Stimulated activated naive B cell treated with anti-CD40 and anti-IgM and Interleukin-4, amounts not matched to agents 10 μg/mL and 1 μg/mL and 100 μg/mL, for 72 hours (primary cell): ENCODE measurements around the gene TFIP11.
A peak's percentile ranks its signal among the peaks of the same experiment; 100 is the strongest.

ENCODE experiments used
- ATAC-seq, 2 donors: fragments of 150-1000 bp; cut with Tn5 transposase; replicated peaks; 2 replicates each; pipeline ENCODE4 v1.10.0; 2021; ENCODE audit warnings: moderate library complexity in 1 of 2
- DNase-seq: peaks from one replicate; pipeline ENCODE4 v3.0.0; 2021
- H3K27ac Mint-ChIP-seq: one replicate; pipeline ENCODE4 v1.8.0; 2022; ENCODE audit warnings: mild to moderate bottlenecking, mixed read lengths
- H3K27me3 Mint-ChIP-seq, 2 donors: one replicate each; pipeline ENCODE4 v1.8.0; 2022; ENCODE audit warnings: mixed read lengths in 2 of 2
- H3K36me3 Mint-ChIP-seq, 2 donors: one replicate each; pipeline ENCODE4 v1.8.0; 2022; ENCODE audit warnings: mixed read lengths in 2 of 2, mild to moderate bottlenecking in 1 of 2
- H3K4me1 Mint-ChIP-seq, 2 donors: one replicate each; pipeline ENCODE4 v1.8.0; 2022; ENCODE audit warnings: mixed read lengths in 2 of 2, mild to moderate bottlenecking in 1 of 2
- H3K4me3 Mint-ChIP-seq, 2 donors: one replicate each; pipeline ENCODE4 v1.8.0; 2022; ENCODE audit warnings: mild to moderate bottlenecking in 2 of 2, mixed read lengths in 2 of 2, moderate library complexity in 1 of 2
- H3K9me3 Mint-ChIP-seq, 2 donors: one replicate each; pipeline ENCODE4 v1.8.0; 2022; ENCODE audit warnings: mixed read lengths in 2 of 2, mild to moderate bottlenecking in 1 of 2

Gene TFIP11

DNA sequence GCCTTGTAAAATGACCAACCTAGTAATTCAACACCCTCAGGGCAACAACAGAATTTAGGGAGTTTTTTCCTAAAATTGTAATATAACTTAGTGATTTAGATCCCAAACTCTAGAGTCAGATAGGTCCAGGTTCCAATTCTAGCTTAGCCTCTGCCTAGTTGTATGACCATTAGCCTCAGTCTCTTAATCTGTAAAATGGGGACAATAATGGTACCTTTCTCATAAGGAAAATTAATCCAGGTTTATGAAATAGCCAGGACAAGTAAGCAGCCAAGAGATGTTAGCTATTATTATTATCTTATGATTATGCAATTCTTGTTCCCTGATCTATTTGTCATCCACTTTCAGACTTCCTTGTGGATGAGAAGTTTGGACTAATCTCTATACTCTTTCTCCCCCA lies 4.1 kb downstream of the TFIP11 start:
- Mint-ChIP-seq H3K36me3 (peaks cover 31 to 37% of the 10 kb centered on the region in 2 donors), H3K9me3 (no peaks in the 10 kb centered on the region), H3K27ac (no peak overlapping the region), H3K4me1 (peaks cover 22 to 38% of the 10 kb centered on the region in 2 donors), H3K27me3 (no peaks in the 10 kb centered on the region), H3K4me3 (no peak overlapping the region)
- ATAC-seq = no peak
- no peak for DNase-seq

DNA sequence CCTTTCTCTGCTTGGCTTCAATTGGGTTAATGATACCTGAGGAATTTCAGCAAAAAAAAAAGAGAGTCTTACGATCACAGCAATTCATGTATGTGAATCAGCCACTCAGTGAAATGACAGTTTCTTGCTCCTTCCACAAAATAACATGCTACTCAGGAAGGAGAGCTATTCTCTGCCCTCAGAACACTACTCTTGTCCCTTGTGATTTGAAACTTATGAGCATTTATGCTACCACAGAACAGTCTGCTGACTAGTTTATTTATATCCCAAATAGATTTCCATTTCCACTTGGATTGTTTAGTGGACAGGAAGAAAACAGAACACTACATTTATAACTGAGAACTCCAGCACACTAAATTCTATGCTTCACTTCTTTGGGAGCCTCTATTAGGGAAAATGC lies 8.5 kb downstream of the TFIP11 start:
- peaks cover 36 to 49% of the 10 kb centered on the region in 2 donors for H3K36me3 Mint-ChIP-seq
- H3K4me3 Mint-ChIP-seq = no peak overlapping the region
- no peaks in the 10 kb centered on the region for H3K27me3 Mint-ChIP-seq
- peaks cover 14 to 19% of the 10 kb centered on the region in 2 donors for H3K4me1 Mint-ChIP-seq
- no peaks in the 10 kb centered on the region for H3K9me3 Mint-ChIP-seq
- no peak for DNase-seq
- ATAC-seq = no peak
- H3K27ac Mint-ChIP-seq = peak overlapping the region; percentile 84

DNA sequence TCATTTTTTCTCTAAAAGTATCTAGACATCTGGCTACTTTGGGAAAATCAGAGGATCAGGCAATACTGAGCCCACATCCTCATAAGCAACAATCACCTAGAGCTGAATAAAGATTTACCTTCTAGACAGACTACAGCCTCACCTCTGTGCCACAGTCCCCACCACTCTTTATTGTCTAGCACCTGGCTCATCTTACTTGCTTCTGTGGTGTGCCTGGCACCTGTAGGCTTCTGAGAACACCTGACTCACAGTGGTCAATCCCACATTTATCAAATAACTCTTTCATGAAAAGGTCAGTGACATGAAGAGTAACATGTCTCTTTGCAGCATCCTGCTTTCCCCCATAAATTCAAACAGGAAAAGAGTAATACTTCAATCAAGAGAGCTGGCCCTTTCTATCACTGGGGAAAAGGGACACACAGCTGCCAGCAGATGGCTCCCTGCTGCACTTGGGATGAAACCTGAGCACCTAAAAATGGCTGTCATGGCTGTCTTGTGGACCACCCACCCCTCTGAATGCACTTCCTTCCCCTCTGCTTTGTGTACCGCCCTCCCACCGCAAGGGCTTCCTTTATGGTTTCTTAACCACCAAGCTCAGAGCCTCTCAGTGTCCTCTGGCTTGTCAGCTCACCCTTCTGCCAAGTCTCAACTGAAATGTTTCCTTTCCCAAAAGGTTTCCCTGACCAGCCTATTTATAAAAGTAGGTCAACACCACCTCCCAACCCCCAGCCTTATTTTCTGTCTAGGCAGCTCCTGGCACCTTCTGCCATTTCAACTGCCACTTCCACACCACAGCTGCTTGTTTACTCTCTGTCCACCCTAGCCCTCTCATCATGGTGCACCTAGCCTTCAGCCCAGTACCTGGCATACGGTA lies 9.3 kb downstream of the TFIP11 start:
- Mint-ChIP-seq H3K27me3 (no peaks in the 10 kb centered on the region), H3K36me3 (peaks cover 36 to 51% of the 10 kb centered on the region in 2 donors), H3K27ac (peak overlapping the region; percentile 84), H3K4me3 (no peak overlapping the region), H3K9me3 (no peaks in the 10 kb centered on the region), H3K4me1 (peaks cover 14 to 19% of the 10 kb centered on the region in 2 donors)
- no peak for DNase-seq
- ATAC-seq = peak; percentile 75

DNA sequence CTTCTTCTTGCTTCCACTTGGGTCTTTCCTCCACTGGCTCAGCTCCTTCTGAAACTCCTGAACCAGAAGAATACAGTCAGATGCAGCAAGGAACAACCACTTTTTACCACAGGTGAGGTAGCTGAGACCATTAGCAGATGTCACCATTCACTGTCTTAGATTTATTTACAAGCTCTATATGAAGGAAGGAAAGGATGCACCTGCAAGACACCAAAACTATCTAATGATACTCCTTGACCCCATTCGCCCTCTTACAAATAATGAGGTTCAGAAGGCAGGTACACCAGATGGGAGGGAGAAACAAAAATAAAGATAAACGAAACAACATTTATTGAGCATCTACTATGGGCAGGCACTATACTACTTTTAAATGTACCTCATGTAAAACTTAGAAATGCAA lies 10.3 kb downstream of the TFIP11 start:
- peaks cover 14 to 19% of the 10 kb centered on the region in 2 donors for H3K4me1 Mint-ChIP-seq
- no peaks in the 10 kb centered on the region for H3K9me3 Mint-ChIP-seq
- no peak for ATAC-seq
- peaks cover 39 to 56% of the 10 kb centered on the region in 2 donors for H3K36me3 Mint-ChIP-seq
- H3K27me3 Mint-ChIP-seq = no peaks in the 10 kb centered on the region
- H3K27ac Mint-ChIP-seq = no peak overlapping the region
- no peak overlapping the region for H3K4me3 Mint-ChIP-seq
- DNase-seq = no peak

DNA sequence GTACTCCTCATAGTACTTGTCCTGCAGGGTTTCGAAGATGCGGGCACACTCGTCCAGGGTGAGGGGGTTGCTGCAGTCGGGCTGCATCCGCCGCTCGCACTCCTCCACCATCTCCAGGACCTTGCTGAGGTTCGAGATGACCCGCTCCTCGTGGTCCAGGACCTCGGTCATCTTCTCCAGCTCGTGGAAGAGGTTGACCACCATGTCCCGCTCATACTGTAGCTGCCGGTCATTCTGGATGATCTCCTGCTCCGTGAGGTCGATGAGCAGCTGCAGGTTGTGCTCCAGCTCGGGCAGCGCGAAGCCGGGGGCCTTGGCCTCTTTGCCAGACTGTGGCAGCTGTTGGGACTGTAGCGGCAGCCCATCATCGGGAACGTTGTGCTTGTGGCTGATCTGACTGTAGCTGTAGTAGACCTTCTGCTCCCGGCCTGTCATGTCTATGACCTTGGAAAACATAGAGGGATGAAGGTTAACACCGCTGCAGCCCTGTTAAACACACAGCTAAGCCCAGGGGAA lies 13.0 kb downstream of the TFIP11 start:
- Mint-ChIP-seq H3K36me3 (peaks cover 35 to 55% of the 10 kb centered on the region in 2 donors), H3K4me1 (peaks cover 14 to 16% of the 10 kb centered on the region in 2 donors), H3K27ac (no peak overlapping the region), H3K9me3 (no peaks in the 10 kb centered on the region), H3K27me3 (no peaks in the 10 kb centered on the region), H3K4me3 (no peak overlapping the region)
- DNase-seq (no peak), ATAC-seq (no peak)

DNA sequence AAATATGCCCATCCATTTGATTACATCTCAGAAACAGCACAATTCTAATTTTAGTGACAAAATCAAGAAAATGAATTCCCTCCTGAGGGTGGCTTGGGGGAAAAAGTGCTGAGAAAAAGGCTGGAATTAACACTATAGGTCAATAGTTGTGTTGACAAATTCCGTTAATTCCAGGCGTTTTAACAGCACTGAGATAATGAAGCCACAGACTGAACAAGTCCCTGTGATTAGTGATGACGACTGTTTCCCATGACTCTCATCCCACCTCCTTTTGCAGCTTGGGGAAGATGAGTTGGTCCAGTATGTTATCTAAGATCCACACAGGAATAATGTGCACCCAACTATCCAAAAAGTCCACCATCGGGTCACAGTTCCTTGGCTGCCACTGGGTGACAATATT lies 15.8 kb downstream of the TFIP11 start:
- H3K36me3 Mint-ChIP-seq = peaks cover 20 to 44% of the 10 kb centered on the region in 2 donors
- no peaks in the 10 kb centered on the region for H3K27me3 Mint-ChIP-seq
- DNase-seq (no peak), ATAC-seq (no peak)
- H3K4me1 Mint-ChIP-seq = peaks cover 0 to 3% of the 10 kb centered on the region in 2 donors
- H3K27ac Mint-ChIP-seq = no peak overlapping the region
- H3K9me3 Mint-ChIP-seq = no peaks in the 10 kb centered on the region
- H3K4me3 Mint-ChIP-seq = no peak overlapping the region

DNA sequence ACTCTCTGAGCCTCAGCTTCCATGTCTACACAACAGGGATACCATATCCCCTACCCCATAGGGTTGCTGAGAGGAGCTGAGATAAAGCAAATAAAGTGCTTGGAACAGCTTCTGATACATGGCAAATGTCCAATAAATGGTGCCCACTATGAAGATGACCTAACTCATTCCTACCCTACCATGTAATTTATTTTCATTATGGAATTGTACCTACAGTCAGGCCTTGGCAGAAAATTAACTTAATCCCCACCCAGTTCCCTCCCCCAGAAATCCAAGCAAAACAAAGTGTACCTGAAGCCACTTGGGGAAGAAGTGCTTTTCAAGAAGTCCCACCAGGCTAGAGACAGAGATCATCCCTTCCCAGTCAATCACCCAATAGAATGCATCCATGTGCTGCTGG lies 17.8 kb downstream of the TFIP11 start:
- DNase-seq = no peak
- Mint-ChIP-seq H3K36me3 (peaks cover 22 to 42% of the 10 kb centered on the region in 2 donors), H3K9me3 (no peaks in the 10 kb centered on the region), H3K27me3 (no peaks in the 10 kb centered on the region), H3K4me1 (peaks cover 2% of the 10 kb centered on the region in 2 donors), H3K27ac (no peak overlapping the region), H3K4me3 (no peak overlapping the region)
- ATAC-seq = no peak

DNA sequence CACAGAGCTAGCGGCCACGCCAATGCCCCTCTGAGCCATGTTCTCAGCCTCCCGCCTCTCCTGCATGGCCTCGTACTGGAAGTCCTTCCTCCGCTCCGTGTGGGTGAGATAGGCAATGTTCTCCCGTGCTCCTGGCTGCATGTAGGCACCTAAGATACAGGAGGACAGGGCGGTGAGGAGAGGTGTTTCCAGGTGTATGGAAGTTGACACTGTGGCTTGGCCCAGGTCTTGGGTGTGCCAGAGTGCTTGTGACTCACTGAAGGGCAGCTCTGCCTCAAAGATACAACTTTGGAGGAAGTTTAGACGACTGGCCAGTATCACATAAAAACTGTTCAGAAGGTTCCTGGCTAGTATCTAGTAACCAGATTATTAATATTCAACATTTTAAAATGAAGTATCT lies 20.1 kb downstream of the TFIP11 start:
- Mint-ChIP-seq H3K36me3 (peaks cover 31 to 46% of the 10 kb centered on the region in 2 donors), H3K4me1 (peaks cover 15 to 23% of the 10 kb centered on the region in 2 donors), H3K27ac (no peak overlapping the region), H3K27me3 (no peaks in the 10 kb centered on the region), H3K9me3 (no peaks in the 10 kb centered on the region), H3K4me3 (no peak overlapping the region)
- ATAC-seq (no peak), DNase-seq (no peak)

DNA sequence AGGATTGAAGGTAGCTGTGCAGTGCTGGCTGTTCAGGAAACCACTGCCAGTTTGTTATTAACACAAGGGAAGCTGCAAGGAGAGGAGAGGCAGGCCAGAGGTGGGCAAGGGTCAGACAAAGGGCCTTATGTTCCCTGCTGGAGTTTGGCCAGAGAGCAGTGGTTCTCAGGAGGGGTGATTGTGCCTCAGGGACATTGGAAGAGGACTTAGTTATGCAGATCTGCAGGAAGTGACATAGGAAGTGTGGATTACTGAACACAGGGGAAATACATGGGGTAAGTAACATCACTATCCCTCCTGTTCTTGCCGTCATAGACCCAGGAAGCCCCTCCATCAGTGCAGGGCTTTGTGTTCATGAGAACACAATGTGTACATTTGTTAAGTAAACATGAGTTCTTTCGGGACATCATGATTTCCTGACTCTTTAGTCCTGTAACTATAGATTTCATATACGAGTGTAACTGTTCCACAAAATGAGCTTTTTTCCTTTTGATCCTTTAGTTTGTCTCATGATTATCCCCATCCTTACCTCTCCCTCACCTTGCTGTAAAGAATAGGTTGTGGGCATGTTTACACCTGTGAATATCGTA lies 22.7 kb downstream of the TFIP11 start:
- H3K9me3 Mint-ChIP-seq = no peaks in the 10 kb centered on the region
- H3K27me3 Mint-ChIP-seq = no peaks in the 10 kb centered on the region
- peak overlapping the region; percentile 80 for H3K27ac Mint-ChIP-seq
- ATAC-seq (no peak), DNase-seq (no peak)
- peaks cover 25 to 40% of the 10 kb centered on the region in 2 donors for H3K4me1 Mint-ChIP-seq
- H3K4me3 Mint-ChIP-seq = no peak overlapping the region
- H3K36me3 Mint-ChIP-seq = peaks cover 27 to 36% of the 10 kb centered on the region in 2 donors

DNA sequence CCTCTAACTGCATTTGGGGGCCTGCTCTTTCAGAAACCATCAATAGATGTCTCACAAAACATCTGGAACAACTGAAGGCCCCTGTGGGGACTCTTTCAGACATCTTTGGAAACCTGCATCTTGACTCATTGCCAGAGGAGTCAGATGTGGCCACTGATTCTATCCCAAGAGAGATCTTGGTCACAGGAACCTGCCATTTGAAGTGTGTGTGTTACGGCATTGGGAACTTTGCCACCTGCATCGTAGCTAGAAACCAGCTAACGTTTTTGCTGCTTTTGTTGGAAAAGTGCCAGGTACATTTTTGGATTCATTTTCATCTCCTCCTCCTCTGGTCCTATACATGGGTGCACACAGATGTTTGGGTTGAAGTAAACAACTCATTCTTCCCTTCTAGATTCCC lies 24.3 kb downstream of the TFIP11 start:
- Mint-ChIP-seq H3K4me3 (no peak overlapping the region), H3K27me3 (no peaks in the 10 kb centered on the region), H3K4me1 (peaks cover 30 to 43% of the 10 kb centered on the region in 2 donors), H3K27ac (peak overlapping the region; percentile 75), H3K36me3 (peaks cover 25 to 27% of the 10 kb centered on the region in 2 donors), H3K9me3 (no peaks in the 10 kb centered on the region)
- no peak for ATAC-seq
- DNase-seq = no peak

DNA sequence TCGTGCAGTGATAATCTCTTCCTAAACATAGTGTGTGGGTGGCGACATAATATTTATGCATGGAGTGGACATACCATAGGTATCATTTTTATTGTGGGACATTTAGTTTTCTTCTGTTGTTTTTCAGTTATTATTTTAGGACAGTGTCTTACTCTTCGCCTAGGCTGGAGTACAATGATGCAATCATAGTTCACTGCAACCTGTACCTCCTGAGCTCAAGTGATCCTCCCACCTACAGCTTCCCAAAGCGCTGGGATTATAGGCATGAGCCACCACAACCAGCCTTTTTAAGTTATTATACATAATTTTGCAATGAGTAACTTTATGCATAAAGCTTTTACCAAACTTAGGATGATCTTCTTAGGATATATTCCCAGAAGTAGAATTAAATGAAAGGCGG lies 25.9 kb downstream of the TFIP11 start:
- DNase-seq (no peak), ATAC-seq (no peak)
- Mint-ChIP-seq H3K27me3 (no peaks in the 10 kb centered on the region), H3K9me3 (no peaks in the 10 kb centered on the region), H3K4me3 (no peak overlapping the region), H3K27ac (no peak overlapping the region), H3K4me1 (peaks cover 45 to 59% of the 10 kb centered on the region in 2 donors), H3K36me3 (peaks cover 23 to 25% of the 10 kb centered on the region in 2 donors)

DNA sequence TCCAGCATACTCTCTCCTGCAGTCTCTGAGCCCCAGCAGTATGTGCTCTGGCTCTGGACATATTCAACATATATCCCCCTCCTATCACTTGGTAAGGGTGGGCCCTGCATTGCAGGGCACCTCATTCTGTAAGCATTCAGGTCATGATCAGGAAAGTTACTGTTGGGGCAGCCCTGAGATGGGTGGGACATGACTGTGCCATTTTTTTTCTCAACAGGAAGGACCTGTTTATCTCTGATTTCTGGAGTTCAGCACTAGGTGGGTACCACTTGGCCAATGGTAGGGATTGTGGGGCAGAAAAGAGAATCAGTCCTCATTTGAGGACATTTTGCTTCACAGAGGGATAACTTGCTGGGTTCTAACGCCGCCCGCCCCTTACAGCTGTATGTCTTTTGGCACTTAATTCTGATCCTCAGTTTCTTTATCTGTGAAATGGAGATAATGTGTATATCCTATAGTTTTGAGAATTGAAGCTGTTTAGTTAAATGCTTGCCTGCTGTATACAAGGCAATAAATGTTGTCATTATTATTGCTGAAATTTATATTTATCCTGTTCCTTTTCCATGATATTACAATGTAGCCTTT lies 26.4 kb downstream of the TFIP11 start:
- H3K27me3 Mint-ChIP-seq = no peaks in the 10 kb centered on the region
- H3K27ac Mint-ChIP-seq = peak overlapping the region; percentile 80
- peaks cover 50 to 64% of the 10 kb centered on the region in 2 donors for H3K4me1 Mint-ChIP-seq
- H3K36me3 Mint-ChIP-seq = peaks cover 22 to 27% of the 10 kb centered on the region in 2 donors
- no peak overlapping the region for H3K4me3 Mint-ChIP-seq
- ATAC-seq (no peak), DNase-seq (no peak)
- no peaks in the 10 kb centered on the region for H3K9me3 Mint-ChIP-seq

DNA sequence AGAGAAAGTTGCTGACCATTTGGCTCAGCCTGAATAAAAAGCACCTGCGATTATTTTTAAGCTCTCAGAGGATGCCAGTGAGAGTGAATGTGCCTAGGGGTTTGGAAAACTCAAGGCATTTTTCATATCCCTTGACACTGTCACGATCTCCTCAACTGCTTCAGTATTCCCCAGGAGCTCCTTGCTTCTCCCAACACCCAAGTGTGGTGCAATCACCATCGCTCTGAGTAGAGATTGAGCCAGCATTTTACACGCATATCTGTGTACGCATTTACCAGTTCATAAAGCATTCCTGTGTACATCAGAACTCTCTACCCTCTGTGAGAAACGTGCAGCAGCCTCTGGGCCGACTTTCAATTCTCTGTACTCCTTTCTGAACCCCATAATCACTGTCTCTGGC lies 27.3 kb downstream of the TFIP11 start:
- H3K36me3 Mint-ChIP-seq = peaks cover 18 to 29% of the 10 kb centered on the region in 2 donors
- H3K4me3 Mint-ChIP-seq = peak overlapping the region in 1 of 2 donors; percentile 14
- H3K9me3 Mint-ChIP-seq = no peaks in the 10 kb centered on the region
- no peak overlapping the region for H3K27ac Mint-ChIP-seq
- DNase-seq = no peak
- ATAC-seq = no peak
- peaks cover 55 to 73% of the 10 kb centered on the region in 2 donors for H3K4me1 Mint-ChIP-seq
- no peaks in the 10 kb centered on the region for H3K27me3 Mint-ChIP-seq

DNA sequence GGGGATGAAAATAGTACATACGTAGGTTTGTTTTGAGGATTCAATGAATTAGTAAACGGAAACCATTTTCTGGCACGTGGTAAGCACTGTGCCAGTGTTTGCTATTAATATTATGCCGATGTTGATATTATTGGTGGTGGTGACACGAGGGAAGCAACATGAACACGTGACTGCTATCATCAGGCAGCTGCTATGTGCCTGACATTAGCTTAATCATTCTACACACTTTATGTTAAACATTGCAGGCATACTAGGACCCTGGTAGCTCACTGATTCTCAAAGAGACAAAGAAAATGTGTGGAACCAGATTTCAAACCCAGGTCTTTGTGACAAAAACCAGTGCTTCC lies 27.9 kb downstream of the TFIP11 start:
- H3K36me3 Mint-ChIP-seq = peaks cover 17 to 31% of the 10 kb centered on the region in 2 donors
- peak overlapping the region; percentile 96 for H3K27ac Mint-ChIP-seq
- ATAC-seq (no peak), DNase-seq (no peak)
- H3K4me3 Mint-ChIP-seq = peak overlapping the region; percentile 92 to 98
- H3K4me1 Mint-ChIP-seq = peaks cover 60 to 77% of the 10 kb centered on the region in 2 donors
- no peaks in the 10 kb centered on the region for H3K27me3 Mint-ChIP-seq
- H3K9me3 Mint-ChIP-seq = no peaks in the 10 kb centered on the region
